T-helper 1 cell (primary cell): Measurements from ENCODE around the gene CACNA1F.

ENCODE experiments used
- DNase-seq, 5 donors: peaks; one replicate each; pipeline ENCODE4 v3.0.0-alpha.2; 2012 to 2020

CACNA1F gene

GRCh38 chrX:49257074-49257790, 24.1 kb upstream of the CACNA1F start:
- DNase-seq, result no peak

GRCh38 chrX:49256268-49256995, 23.3 kb upstream of the CACNA1F start:
- DNase-seq, result no peak

- no peak for DNase-seq
Observed at GRCh38 chrX:49254639-49255038, 21.5 kb upstream of the CACNA1F start.

GRCh38 chrX:49251325-49251724, 18.2 kb upstream of the CACNA1F start:
- DNase-seq, result no peak

- no peak for DNase-seq
Observed at GRCh38 chrX:49250578-49250977, 17.4 kb upstream of the CACNA1F start.

GRCh38 chrX:49250066-49250465, 16.9 kb upstream of the CACNA1F start:
- DNase-seq, result no peak

- DNase-seq, result no peak
Observed at GRCh38 chrX:49249616-49250015, 16.5 kb upstream of the CACNA1F start.

GRCh38 chrX:49249071-49249470, 15.9 kb upstream of the CACNA1F start:
- DNase-seq, result no peak

GRCh38 chrX:49247916-49248811, 15.0 kb upstream of the CACNA1F start:
- no peak for DNase-seq

- no peak for DNase-seq
Observed at GRCh38 chrX:49247346-49247745, 14.2 kb upstream of the CACNA1F start.

- no peak for DNase-seq
Observed at GRCh38 chrX:49246541-49246940, 13.4 kb upstream of the CACNA1F start.

- no peak for DNase-seq
Observed at GRCh38 chrX:49244207-49244606, 11.1 kb upstream of the CACNA1F start.

- no peak for DNase-seq
Observed at GRCh38 chrX:49243166-49243565, 10.0 kb upstream of the CACNA1F start.

GRCh38 chrX:49242545-49243066, 9.5 kb upstream of the CACNA1F start:
- DNase-seq, result no peak

GRCh38 chrX:49238735-49239134, 5.6 kb upstream of the CACNA1F start:
- no peak for DNase-seq

- no peak for DNase-seq
Observed at GRCh38 chrX:49237060-49237459, 3.9 kb upstream of the CACNA1F start.

GRCh38 chrX:49233887-49234555, 881 bp upstream of the CACNA1F start:
- DNase-seq, result no peak

- no peak for DNase-seq
Observed at GRCh38 chrX:49232525-49232924, 615 bp downstream of the CACNA1F start.

- DNase-seq, result no peak
Observed at GRCh38 chrX:49231333-49232000, 1.7 kb downstream of the CACNA1F start.

GRCh38 chrX:49230500-49231232, 2.5 kb downstream of the CACNA1F start:
- DNase-seq, result peak; percentile 16 to 68 (median 27)

GRCh38 chrX:49228185-49228584, 5.0 kb downstream of the CACNA1F start:
- no peak for DNase-seq
